Parietal lobe (tissue), 2 donors: ENCODE data around the gene SRSF3. TPM values are rescaled to one million over a fixed set of nuclear protein-coding genes. Genes with fewer than 3 reads are reported as not detected.
A peak's percentile ranks its signal among the peaks of the same experiment; 100 is the strongest.

Source experiments
- small RNA-seq: library from RNA; depleted of rRNA; stranded (forward); fragments of <200 nt; gene quantifications from one replicate; pipeline ENCODE3, GENCODE V24; 2014; ENCODE audit warnings: low replicate concordance
- total RNA-seq: library from RNA; depleted of rRNA; stranded (reverse); fragments of >200 nt; gene quantifications from one replicate; pipeline ENCODE4 v1.2.3, GENCODE V29; 2014

Gene SRSF3
- 255 TPM for total RNA-seq

GRCh38 chr6:36594029-36594815 lies at the start of gene SRSF3:
Gene SRSF3, plus strand, starts transcription at chr6:36594362. Its CDS starts 2,401 bp downstream, at chr6:36596763.

DNA sequence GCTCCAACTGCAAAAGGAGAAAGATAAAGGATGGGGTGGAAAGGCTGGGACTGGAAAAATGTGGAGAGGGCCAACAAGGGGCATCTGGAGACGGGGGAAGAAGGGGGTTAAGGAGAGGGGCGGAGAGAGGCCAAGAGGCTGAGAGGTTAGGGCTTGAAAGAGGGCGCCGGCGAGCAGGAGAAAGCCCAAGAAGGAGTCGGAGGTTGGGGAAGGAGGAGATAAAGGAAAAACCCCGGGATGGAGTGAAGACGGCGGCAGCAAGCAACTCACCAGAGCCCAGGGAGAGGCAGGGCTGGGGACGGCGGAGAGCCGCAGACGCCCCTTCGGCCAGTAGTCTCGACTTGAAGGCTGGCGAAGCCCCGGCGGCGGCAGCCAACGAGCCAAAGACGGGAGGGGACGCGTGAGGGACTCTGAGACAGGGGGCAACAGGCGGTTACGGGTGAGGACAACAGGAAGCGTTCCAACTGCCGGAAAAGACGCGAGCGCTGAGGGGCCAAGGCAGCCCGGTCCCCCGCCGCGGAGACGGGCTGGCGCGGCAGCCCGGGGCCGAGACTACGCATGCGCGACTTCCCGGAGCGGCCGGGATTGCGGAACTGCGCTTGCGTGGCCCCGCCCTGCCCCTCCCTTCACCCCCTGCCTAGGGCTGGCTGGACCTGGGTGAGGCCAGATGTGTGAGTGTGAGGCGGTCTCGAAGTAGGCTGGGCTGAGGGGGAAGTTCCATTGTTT lies 47.1 kb upstream of the SRSF3 start, which contains the start of gene STK38:
Gene STK38 (minus strand): TSS at position 560 of the 726 bp plus-strand sequence. CDS start 7,277 bp downstream, outside the sequence.

Small RNA genes lying within 50 kb of the gene (small RNA-seq; reads per million reads assigned to genes)
- gene MIR3925 (not detected), gene RNU1-88P (1.3 reads per million, percentile 75 among the genes with 10 or more reads in this experiment)

Other genes starting within 250 kb of the SRSF3 start
- not detected for gene ETV7, start 206.7 kb upstream of the SRSF3 start, total RNA-seq
- not detected for gene PXT1, start 151.5 kb upstream of the SRSF3 start, total RNA-seq
- gene KCTD20, start 151.4 kb upstream of the SRSF3 start, total RNA-seq: 68.5 TPM
- gene STK38, start 46.9 kb upstream of the SRSF3 start, total RNA-seq: 22.8 TPM
- gene CDKN1A, start 84.4 kb downstream of the SRSF3 start, total RNA-seq: 1.3 TPM
- not detected for gene RAB44, start 103.5 kb downstream of the SRSF3 start, total RNA-seq
- gene CPNE5, start 245.1 kb downstream of the SRSF3 start, total RNA-seq: 15.3 TPM